Colon (tissue), 2 donors: Measurements from ENCODE around the gene SMYD3.

Source experiments
- FAIRE-seq: peaks from 2 replicates; lab custom pipeline; 2012; peaks lifted over from hg19 to GRCh38; lab: Jason Lieb, UNC
- donor health status: control.
- donor health status: control.

The SMYD3 gene

GRCh38 chr1:246462986-246463385, 44.1 kb downstream of the SMYD3 start:
- no peak for FAIRE-seq

- FAIRE-seq, result no peak
Measured at GRCh38 chr1:246460406-246460805, 46.7 kb downstream of the SMYD3 start.

- no peak for FAIRE-seq
Measured at GRCh38 chr1:246459221-246459620, 47.9 kb downstream of the SMYD3 start.

GRCh38 chr1:246455476-246455875, 51.6 kb downstream of the SMYD3 start:
- FAIRE-seq, result no peak

- no peak for FAIRE-seq
Measured at GRCh38 chr1:246454655-246455054, 52.4 kb downstream of the SMYD3 start.

- FAIRE-seq, result no peak
Measured at GRCh38 chr1:246450611-246451251, 56.3 kb downstream of the SMYD3 start.

GRCh38 chr1:246448373-246448772, 58.7 kb downstream of the SMYD3 start:
- FAIRE-seq, result no peak

GRCh38 chr1:246447501-246447900, 59.6 kb downstream of the SMYD3 start:
- no peak for FAIRE-seq

GRCh38 chr1:246445503-246445902, 61.6 kb downstream of the SMYD3 start:
- FAIRE-seq, result no peak

GRCh38 chr1:246444617-246445016, 62.5 kb downstream of the SMYD3 start:
- no peak for FAIRE-seq

- FAIRE-seq, result no peak
Measured at GRCh38 chr1:246437961-246438360, 69.1 kb downstream of the SMYD3 start.

- FAIRE-seq, result no peak
Measured at GRCh38 chr1:246435421-246436041, 71.5 kb downstream of the SMYD3 start.

- FAIRE-seq, result peak; percentile 14
Measured at GRCh38 chr1:246434335-246434734, 72.7 kb downstream of the SMYD3 start.

GRCh38 chr1:246428542-246429308, 78.4 kb downstream of the SMYD3 start:
- no peak for FAIRE-seq

- no peak for FAIRE-seq
Measured at GRCh38 chr1:246427611-246428010, 79.5 kb downstream of the SMYD3 start.

GRCh38 chr1:246425895-246426294, 81.2 kb downstream of the SMYD3 start:
- FAIRE-seq, result no peak

GRCh38 chr1:246425139-246425794, 81.8 kb downstream of the SMYD3 start:
- FAIRE-seq, result no peak

- FAIRE-seq, result no peak
Measured at GRCh38 chr1:246420300-246420699, 86.8 kb downstream of the SMYD3 start.

GRCh38 chr1:246418565-246419312, 88.3 kb downstream of the SMYD3 start:
- no peak for FAIRE-seq

- FAIRE-seq, result no peak
Measured at GRCh38 chr1:246417813-246418564, 89.1 kb downstream of the SMYD3 start.

- no peak for FAIRE-seq
Measured at GRCh38 chr1:246417152-246417812, 89.8 kb downstream of the SMYD3 start.
